B cell (primary cell): ENCODE results near the gene NRXN2. TPM values are rescaled to one million over a fixed set of nuclear protein-coding genes. Genes with fewer than 3 reads are reported as not detected.
A peak's percentile ranks its signal among the peaks of the same experiment; 100 is the strongest.

ENCODE experiments used
- ATAC-seq: fragments of 200-7000 bp; cut with Tn5 transposase; one replicate; pipeline ENCODE4 v1.10.0; 2021; ENCODE audit warnings: low read depth, mild to moderate bottlenecking, moderate number of reproducible peaks, moderate library complexity
- CTCF ChIA-PET: fragments of 350-600 bp; sonication (Branson Sonifier 250); formaldehyde crosslinking; loops from one replicate; lab custom pipeline; 2021; ENCODE audit warnings: antibody characterized with exemption, inconsistent platforms; lab: Charles Lee
- POLR2A ChIA-PET: fragments of 350-600 bp; sonication (Branson Sonifier 250); formaldehyde crosslinking; loops from one replicate; lab custom pipeline; 2021; ENCODE audit warnings: antibody characterized with exemption; lab: Charles Lee
- DNase-seq: peaks from one replicate; pipeline ENCODE4 v3.0.0; 2013
- H2AFZ ChIP-seq: 2 replicates; pipeline ENCODE4 v1.6.1; 2012; ENCODE audit warnings: mild to moderate bottlenecking, low read depth, low read length; ENCODE audit not compliant: insufficient read depth, poor library complexity, severe bottlenecking
- H3K27ac ChIP-seq, 2 donors: 1 replicate in 1 of 2; 2 replicates in 1 of 2; pipeline ENCODE4 v1.5.1; 2012 to 2013; ENCODE audit warnings: low read length in 2 of 2, mild to moderate bottlenecking in 2 of 2, moderate library complexity in 1 of 2
- H3K27me3 ChIP-seq, 4 experiments: fragments of 200-600 bp in 1 of 4; sonication (generic) in 1 of 4; replicated peaks in 1 of 4; 1 replicate in 2 of 4; 2 replicates in 2 of 4; pipeline versions ENCODE4 v1.6.1 to v1.7.0; 2013 to 2016; ENCODE audit warnings: low read length in 3 of 4, mild to moderate bottlenecking in 2 of 4, mixed read lengths in 1 of 4, moderate library complexity in 1 of 4; ENCODE audit not compliant: insufficient read depth in 4 of 4, control insufficient read depth in 3 of 4; ENCODE audit errors: control extremely low read depth in 1 of 4
- H3K36me3 ChIP-seq, 2 experiments: replicated peaks in 1 of 2; 1 replicate in 1 of 2; 2 replicates in 1 of 2; pipeline versions ENCODE4 v1.6.1 to v1.7.1; 2013; ENCODE audit warnings: low read length in 1 of 2; ENCODE audit not compliant: insufficient read depth in 2 of 2, control insufficient read depth in 1 of 2; ENCODE audit errors: control extremely low read depth in 1 of 2, extremely low read depth in 1 of 2
- H3K4me1 ChIP-seq, 2 donors: fragments of 200-600 bp in 1 of 2; sonication (generic) in 1 of 2; 1 replicate in 1 of 2; 2 replicates in 1 of 2; pipeline versions ENCODE4 v1.5.1 to v1.6.1; 2013 to 2017; ENCODE audit warnings: low read length in 2 of 2; ENCODE audit not compliant: control insufficient read depth in 2 of 2, insufficient read depth in 2 of 2
- H3K4me2 ChIP-seq: replicated peaks from 2 replicates; pipeline ENCODE3; 2012; ENCODE audit warnings: mild to moderate bottlenecking, low read depth, low read length; ENCODE audit not compliant: poor library complexity, severe bottlenecking
- H3K4me3 ChIP-seq, 5 experiments: fragments of 200-600 bp in 1 of 5; sonication (generic) in 1 of 5; 1 replicate in 3 of 5; 2 replicates in 2 of 5; pipeline versions ENCODE4 v1.5.1 to v1.7.0; 2011 to 2016; ENCODE audit warnings: low read length in 4 of 5, mild to moderate bottlenecking in 4 of 5, low read depth in 2 of 5, control low read depth in 1 of 5, moderate library complexity in 1 of 5; ENCODE audit not compliant: insufficient read depth in 1 of 5; ENCODE audit errors: control extremely low read depth in 1 of 5, extremely low read depth in 1 of 5
- H3K79me2 ChIP-seq: fragments of 200-600 bp; sonication (generic); one replicate; pipeline ENCODE4 v1.6.0; 2016; ENCODE audit warnings: low read length; ENCODE audit not compliant: control insufficient read depth, insufficient read depth
- H3K9ac ChIP-seq: fragments of 200-600 bp; sonication (generic); 2 replicates; pipeline ENCODE4 v1.6.1; 2017; ENCODE audit warnings: mild to moderate bottlenecking, low read length, moderate library complexity
- H3K9me3 ChIP-seq, 3 donors: one replicate each; pipeline versions ENCODE4 v1.6.1 to v1.7.1; 2013; ENCODE audit warnings: low read length in 2 of 3; ENCODE audit not compliant: control insufficient read depth in 2 of 3, insufficient read depth in 1 of 3; ENCODE audit errors: control extremely low read depth in 1 of 3
- H4K20me1 ChIP-seq: 2 replicates; pipeline ENCODE4 v1.6.0; 2012; ENCODE audit warnings: mild to moderate bottlenecking, low read length; ENCODE audit not compliant: insufficient read depth, control insufficient read depth, poor library complexity, severe bottlenecking
- H3K27ac Mint-ChIP-seq: one replicate; pipeline ENCODE4 v1.8.0; 2021; ENCODE audit warnings: mixed read lengths
- H3K27me3 Mint-ChIP-seq: one replicate; pipeline ENCODE4 v1.8.0; 2021; ENCODE audit warnings: mixed read lengths
- H3K4me1 Mint-ChIP-seq: one replicate; pipeline ENCODE4 v1.8.0; 2021; ENCODE audit warnings: mixed read lengths
- H3K4me3 Mint-ChIP-seq: one replicate; pipeline ENCODE4 v1.8.0; 2021; ENCODE audit warnings: mixed read lengths
- H3K9me3 Mint-ChIP-seq: one replicate; pipeline ENCODE4 v1.8.0; 2022; ENCODE audit warnings: mixed read lengths; ENCODE audit not compliant: insufficient read depth
- CTCF ChIP-seq: fragments of 200-600 bp; IDR thresholded peaks from one replicate; pipeline ENCODE4 v1.8.0; 2022; ENCODE audit warnings: antibody characterized with exemption, mild to moderate bottlenecking
- EZH2 ChIP-seq: IDR thresholded peaks from 2 replicates; pipeline ENCODE4 v1.6.1; 2012; ENCODE audit warnings: borderline replicate concordance, low read depth, mild to moderate bottlenecking, moderate library complexity, low read length; ENCODE audit not compliant: insufficient read depth, poor library complexity, severe bottlenecking
- WGBS: methylation state at CpG from one replicate; pipeline ENCODE4 v1.1.5; 2013; ENCODE audit warnings: missing lambda C conversion rate; ENCODE audit not compliant: insufficient coverage; 5-methylcytosine and 5-hydroxymethylcytosine counted together
- intact Hi-C: fragments of 100-400 bp; cut with micrococcal nuclease; formaldehyde crosslinking; loops from one replicate; pipeline ENCODE4 v1.10.0; 2022
- polyA plus RNA-seq: library from polyadenylated mRNA; depleted of rRNA; stranded (reverse); fragments of >200 nt; gene quantifications from 2 replicates; pipeline ENCODE4 v1.2.3, GENCODE V29; 2012
- total RNA-seq, 2 donors: library from RNA; stranded (reverse); fragments of 120-200 nt in 1 of 2; gene quantifications; 1 replicate in 1 of 2; 2 replicates in 1 of 2; pipeline versions ENCODE4 v1.2.3 to v1.2.4, GENCODE V29; 2013 to 2022

Gene NRXN2
- total and polyA plus RNA-seq, 2 donors (not counting 1 experiment from before 2014, with no cell fraction given): 0.01 to 0.52 TPM

GRCh38 chr11:64764040-64764611, 41.1 kb upstream of the NRXN2 start:
- CTCF ChIA-PET: interaction anchor here (1.4 to 12.2 kb wide), 6 partner anchors 8 to 130 kb away, joined by 4 to 280 read pairs (median 15); partner anchors contain the start of genes RASGRP2 and SF1
- POLR2A ChIA-PET: interaction anchor here (0.8 to 8.8 kb wide), 5 partner anchors 11 to 75 kb away, joined by 3 to 175 read pairs (median 11); partner anchors contain the start of genes RASGRP2 and SF1
- Mint-ChIP-seq H3K9me3 (no peaks in the 10 kb centered on the region), H3K4me3 (peak overlapping the region; percentile 74), H3K27ac (peak overlapping the region; percentile 88), H3K27me3 (no peaks in the 10 kb centered on the region), H3K4me1 (peaks cover 90% of the 10 kb centered on the region)
- Histone ChIP-seq H3K79me2 (peaks cover 52% of the 10 kb centered on the region), H3K27me3 (no peaks in the 10 kb centered on the region), H3K4me2 (peak overlapping the region; percentile 66), H2AFZ (no peak overlapping the region), H4K20me1 (peaks cover 48% of the 10 kb centered on the region), H3K9ac (peak overlapping the region; percentile 1), H3K27ac (peak overlapping the region; percentile 60 to 85), H3K4me1 (peaks cover 81 to 99% of the 10 kb centered on the region in 2 donors), H3K4me3 (peak overlapping the region in 3 of 5 experiments; percentile 4 to 23 (median 18)), H3K36me3 (peaks cover 3 to 75% of the 10 kb centered on the region in 2 experiments), H3K9me3 (no peaks in the 10 kb centered on the region)
- ATAC-seq (peak; percentile 58), DNase-seq (peak; percentile 80)
- WGBS: 26% methylated on average over 7 of the region's 11 CpGs
- intact Hi-C loops: loop anchor here (1.0 kb wide), 1 partner anchor 8 kb away; no protein-coding TSS in a partner anchor
- TF ChIP-seq CTCF (no peak), EZH2 (no peak)
